GM18951 (cell line): ENCODE measurements around the gene ABHD8.

Source experiments
- POLR2A ChIP-seq: IDR thresholded peaks from 4 replicates; pipeline ENCODE4 v1.6.1; 2011; ENCODE audit warnings: mild to moderate bottlenecking; ENCODE audit not compliant: insufficient read length, insufficient read depth; ENCODE audit errors: extremely low read depth
- in situ Hi-C: fragments of 300-500 bp; cut with MboI; formaldehyde crosslinking; loops from one replicate; pipeline ENCODE4 v1.12.0; 2022; ENCODE audit warnings: low sequenced_read_pairs, mixed read lengths, inconsistent platforms; ENCODE audit not compliant: unreplicated experiment

ABHD8 gene

GRCh38 chr19:17329366-17330261 is 26.4 kb upstream of the ABHD8 start:
- TF ChIP-seq POLR2A = no peak
- in situ Hi-C loops = no loop called here

GRCh38 chr19:17328517-17329365 is 25.5 kb upstream of the ABHD8 start:
- in situ Hi-C loops = no loop called here
- TF ChIP-seq POLR2A = no peak

DNA sequence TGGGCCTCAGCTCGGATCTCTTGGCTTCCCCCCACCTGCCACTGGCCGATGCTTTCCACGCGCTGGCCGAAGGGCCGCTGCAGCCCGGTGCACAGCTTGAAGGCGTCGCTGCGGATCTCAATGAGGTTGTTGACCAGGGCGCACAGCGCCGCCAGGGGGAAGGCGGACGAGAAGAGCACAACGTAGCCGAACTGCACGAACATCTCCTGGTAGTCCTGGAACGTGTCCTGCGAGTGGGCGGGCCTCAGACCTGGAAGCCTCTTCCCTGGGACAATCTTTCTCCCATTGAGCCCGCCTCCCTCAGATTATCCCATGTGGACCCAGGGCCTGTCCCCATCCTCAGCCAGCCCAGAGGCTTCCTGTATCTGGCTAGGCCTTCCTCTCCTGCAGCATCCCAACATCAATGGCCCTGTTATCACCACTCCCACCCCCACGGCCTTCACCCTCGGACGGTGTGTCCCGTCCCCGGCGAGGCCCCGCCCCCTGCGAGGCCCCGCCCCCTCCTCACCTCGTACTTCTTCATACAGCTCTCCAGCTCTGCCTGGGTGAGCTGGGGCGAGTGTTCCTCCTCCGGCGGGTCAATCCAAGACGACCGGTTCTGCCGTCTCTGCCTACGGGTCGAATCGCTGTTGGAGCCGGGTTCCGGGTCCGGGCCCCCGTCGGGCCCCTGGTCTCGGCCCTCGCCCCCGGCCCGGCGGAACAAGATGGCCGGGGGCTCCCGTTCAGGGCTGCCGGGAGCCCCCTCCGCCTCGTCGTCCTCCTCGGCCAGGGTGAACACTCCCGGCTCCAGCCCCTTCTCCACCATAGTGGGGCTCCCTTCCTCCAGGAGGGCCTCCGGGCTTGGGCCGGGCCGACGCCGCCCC is 24.7 kb upstream of the ABHD8 start:
- no peak for TF ChIP-seq POLR2A
- in situ Hi-C loops = no loop called here

DNA sequence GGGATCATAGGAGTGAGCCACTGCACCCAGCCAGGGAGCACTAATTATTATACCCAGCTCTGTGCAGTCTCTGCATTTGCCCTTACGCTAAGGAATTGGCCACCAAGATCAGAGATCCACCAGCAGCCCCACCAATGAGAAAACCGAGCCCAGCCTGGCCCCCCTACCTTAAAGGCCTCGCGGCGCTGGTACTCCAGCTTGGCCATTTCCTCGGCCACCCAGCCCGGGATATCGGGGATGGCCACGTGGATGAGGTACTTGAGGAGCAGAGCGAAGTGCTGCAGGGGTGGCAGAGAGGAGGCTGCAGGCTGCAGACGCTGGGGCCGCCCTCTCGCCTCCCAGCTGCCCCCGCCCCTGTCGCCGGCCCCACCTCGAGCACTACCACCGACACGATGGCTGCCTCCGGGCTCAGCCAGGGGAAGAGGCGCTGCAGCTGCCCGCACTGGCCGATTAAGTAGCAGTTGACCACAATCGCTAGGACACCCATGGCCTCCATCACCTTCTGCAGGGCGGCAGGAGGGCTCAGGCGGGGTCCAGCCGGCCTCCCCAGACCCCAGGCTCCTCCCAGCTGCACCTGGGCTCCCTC is 23.9 kb upstream of the ABHD8 start:
- in situ Hi-C loops = no loop called here
- TF ChIP-seq POLR2A = no peak

DNA sequence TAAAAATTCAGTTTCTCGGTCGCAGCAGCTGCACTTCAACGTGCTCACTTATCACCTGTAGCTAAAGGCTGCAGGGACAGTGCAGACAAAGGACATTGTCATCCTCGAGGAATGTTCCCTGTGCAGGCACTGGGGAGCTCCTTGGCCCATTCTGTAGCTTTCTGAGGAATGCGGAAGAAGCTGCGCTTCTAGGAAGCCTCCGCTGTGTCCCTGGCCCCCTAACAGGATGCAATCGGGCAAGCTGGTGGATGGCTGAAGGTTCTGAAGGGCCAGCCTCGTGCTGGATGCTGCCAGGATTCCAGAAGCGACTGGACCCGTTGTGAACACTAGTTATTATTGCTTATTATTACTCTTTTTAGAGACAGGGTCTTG is 23.4 kb upstream of the ABHD8 start:
- in situ Hi-C loops = no loop called here
- TF ChIP-seq POLR2A = no peak

DNA sequence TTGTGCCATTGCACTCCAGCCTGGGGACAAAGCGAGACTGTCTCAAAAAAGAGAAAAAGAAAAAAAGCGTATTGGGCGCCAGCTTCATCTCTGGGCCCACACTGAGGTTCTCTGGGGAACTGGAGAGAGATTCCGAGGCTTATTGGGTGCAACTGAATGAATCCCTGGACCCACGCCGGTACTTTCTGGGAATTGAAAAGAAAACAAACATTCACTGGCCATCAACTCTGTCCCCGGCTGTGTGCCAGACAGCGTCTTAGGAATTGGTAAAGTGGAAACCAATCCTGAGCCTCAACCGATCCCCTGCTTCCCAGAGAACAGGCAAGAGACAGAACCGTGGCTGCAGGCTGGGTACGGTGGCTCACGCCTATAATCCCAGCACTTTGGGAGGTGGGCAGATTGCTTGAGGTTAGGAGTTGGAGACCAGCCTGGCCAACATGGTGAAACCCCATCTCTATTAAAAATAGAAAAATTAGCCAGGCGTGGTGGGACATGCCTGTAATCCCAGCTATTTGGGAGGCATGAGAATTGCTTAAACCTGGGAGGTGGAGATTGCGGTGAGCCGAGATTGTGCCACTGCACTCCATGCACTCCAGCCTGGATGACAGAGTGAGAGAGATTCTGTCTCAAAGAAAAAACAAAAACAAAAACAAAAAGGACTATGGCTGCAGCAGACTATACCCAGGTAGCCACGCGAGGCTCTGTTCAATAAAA is 22.8 kb upstream of the ABHD8 start:
- no peak for TF ChIP-seq POLR2A

DNA sequence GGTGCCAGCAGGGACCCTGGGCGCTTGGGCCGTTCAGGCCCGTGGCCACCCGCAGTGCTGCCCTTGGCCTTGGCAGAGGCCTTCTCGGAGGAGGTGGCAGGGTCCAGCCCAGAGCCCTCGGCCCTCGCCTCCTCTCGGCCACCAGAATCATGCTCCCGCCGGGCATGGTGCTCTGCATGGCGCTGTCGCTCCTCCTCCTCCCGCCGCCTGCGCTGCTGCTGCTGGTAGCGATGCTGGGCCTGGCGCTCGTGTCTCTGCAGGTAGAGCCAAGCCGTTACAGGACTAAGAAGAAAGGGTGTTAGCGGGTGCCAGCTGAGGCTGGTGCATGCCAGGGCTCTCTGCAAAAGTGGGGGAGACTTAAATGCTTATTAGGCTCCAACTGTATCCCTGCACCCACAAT is 21.9 kb upstream of the ABHD8 start:
- in situ Hi-C loops = no loop called here
- no peak for TF ChIP-seq POLR2A

More for the DNA sequence above, 22.8 kb upstream of the ABHD8 start:
- in situ Hi-C loops = no loop called here

GRCh38 chr19:17324357-17325114 is 21.3 kb upstream of the ABHD8 start:
- in situ Hi-C loops = no loop called here
- TF ChIP-seq POLR2A = no peak

DNA sequence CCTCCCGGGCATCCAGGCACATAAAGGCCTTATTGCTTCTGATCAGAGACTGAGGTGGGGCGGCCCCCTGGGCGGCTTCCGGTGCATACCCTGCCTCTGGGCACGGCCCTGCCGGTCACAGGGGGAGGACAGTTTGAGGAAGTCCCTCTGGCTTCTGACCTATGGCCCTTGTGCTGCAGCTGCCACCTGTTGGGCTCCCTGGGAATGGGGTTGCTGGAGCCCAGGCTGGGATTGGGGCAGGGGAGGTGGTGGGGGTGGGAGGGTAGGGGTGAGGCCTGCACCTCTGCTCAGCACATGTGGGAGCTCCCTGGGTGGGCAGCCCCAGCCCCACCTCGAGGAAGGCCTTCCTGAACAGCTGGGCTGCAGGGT is 20.7 kb upstream of the ABHD8 start:
- in situ Hi-C loops = no loop called here
- TF ChIP-seq POLR2A = no peak

- in situ Hi-C loops = no loop called here
- peak; percentile 15 for TF ChIP-seq POLR2A
These were observed 20.2 kb upstream of the ABHD8 start for GRCh38 chr19:17323300-17323963.

GRCh38 chr19:17322854-17323253 is 19.6 kb upstream of the ABHD8 start:
- TF ChIP-seq POLR2A = no peak
- in situ Hi-C loops = no loop called here
